MM.1S (cell line): ENCODE measurements around the gene CDHR1.

ENCODE experiments used
- EZH2phosphoT487 ChIP-seq: fragments of 300-600 bp; sonication (generic); IDR thresholded peaks from 2 replicates; pipeline ENCODE4 v1.6.1; 2018; ENCODE audit warnings: antibody characterized with exemption, low read length
- TF ChIP-seq, protein P1 (sequence below): fragments of 300-600 bp; sonication (generic); IDR thresholded peaks from 2 replicates; pipeline ENCODE4 v1.5.1; 2016; ENCODE audit warnings: antibody characterized with exemption, low read length, mixed read lengths

DNA sequence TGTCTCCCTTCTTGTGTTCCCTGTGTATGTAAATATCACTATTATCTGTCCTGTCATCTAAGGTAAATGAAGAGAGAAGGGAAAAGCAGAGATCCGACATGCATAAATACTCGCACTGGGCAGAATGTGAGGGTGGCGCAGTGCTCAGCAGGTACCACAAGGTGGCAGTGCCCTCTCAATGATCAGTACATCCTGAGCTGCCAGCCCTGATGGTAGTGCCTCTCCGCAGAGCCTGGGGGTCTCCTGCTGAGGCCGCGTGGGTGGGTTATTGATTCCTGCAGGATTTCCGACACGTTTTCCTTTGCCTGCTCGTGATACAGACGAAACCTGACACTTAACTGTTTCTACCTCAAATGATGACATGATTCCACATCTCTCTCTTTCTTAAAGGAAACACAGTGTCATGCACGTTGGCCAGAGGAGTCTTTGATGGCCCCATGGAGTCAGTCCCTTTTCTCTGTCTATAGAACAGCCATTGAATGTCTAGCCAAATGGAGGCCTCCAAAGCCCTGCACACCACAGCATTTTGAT lies 70.3 kb downstream of the CDHR1 start:
- TF ChIP-seq, protein P1, sequence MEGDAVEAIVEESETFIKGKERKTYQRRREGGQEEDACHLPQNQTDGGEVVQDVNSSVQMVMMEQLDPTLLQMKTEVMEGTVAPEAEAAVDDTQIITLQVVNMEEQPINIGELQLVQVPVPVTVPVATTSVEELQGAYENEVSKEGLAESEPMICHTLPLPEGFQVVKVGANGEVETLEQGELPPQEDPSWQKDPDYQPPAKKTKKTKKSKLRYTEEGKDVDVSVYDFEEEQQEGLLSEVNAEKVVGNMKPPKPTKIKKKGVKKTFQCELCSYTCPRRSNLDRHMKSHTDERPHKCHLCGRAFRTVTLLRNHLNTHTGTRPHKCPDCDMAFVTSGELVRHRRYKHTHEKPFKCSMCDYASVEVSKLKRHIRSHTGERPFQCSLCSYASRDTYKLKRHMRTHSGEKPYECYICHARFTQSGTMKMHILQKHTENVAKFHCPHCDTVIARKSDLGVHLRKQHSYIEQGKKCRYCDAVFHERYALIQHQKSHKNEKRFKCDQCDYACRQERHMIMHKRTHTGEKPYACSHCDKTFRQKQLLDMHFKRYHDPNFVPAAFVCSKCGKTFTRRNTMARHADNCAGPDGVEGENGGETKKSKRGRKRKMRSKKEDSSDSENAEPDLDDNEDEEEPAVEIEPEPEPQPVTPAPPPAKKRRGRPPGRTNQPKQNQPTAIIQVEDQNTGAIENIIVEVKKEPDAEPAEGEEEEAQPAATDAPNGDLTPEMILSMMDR, result peak; percentile 96
- TF ChIP-seq EZH2phosphoT487, result no peak
